GM21526 (cell line): Measurements from ENCODE around the gene CELA2B.
"Not testable (repeated sequence)": the region's sequence is repeated elsewhere in the genome, so short reads cannot be mapped to it uniquely, and the experiment has no call there.

Experiments
- ATAC-seq: cut with Tn5 transposase; IDR thresholded peaks from one replicate; pipeline ENCODE4 v1.9.1; 2021; ENCODE audit warnings: moderate library complexity; ENCODE audit not compliant: unreplicated experiment, low FRiP score

The CELA2B gene

GRCh38 chr1:15475752-15476314 lies at the start of gene CELA2B:
CELA2B (plus strand) TSS chr1:15476104; CDS start chr1:15476126, 22 bp downstream.
- ATAC-seq: no peak

- no peak for ATAC-seq
These were observed 49.2 kb upstream of the CELA2B start for GRCh38 chr1:15426492-15427279.

GRCh38 chr1:15427280-15427666 lies 48.6 kb upstream of the CELA2B start:
- no peak for ATAC-seq

GRCh38 chr1:15428252-15428651 lies 47.7 kb upstream of the CELA2B start:
- not testable (repeated sequence) for ATAC-seq

DNA sequence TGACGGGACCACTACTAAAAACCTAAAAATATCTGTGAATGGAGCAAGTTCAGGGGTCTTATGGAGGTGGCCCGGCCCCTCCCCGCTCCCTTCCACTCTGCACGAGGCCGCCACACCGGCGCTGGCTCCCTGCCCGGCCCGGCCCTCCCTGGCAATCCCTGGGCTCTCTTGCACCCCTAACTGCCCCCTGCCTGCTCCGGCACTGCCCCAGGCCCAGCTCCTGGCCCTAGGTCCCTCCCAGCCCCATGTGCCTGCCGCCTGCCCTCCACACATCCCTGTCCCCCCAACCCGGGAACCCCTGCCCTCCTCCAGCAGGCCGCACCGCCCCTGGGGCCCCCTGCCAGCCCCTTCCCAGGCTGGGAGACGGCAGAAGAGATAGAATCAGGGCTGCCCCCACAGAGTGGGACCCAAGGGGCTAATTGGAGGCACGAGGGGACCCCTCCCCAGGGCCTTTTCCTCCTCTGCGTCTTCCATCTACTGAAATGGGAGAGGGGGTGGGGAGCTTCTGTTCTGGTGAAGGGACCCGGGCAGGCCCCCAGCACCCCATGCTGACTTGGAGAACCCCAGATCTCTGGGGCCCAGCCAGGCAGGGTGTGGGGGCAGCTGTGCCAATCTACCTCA lies 47.0 kb upstream of the CELA2B start:
- no peak for ATAC-seq

- ATAC-seq: no peak
These were observed 46.2 kb upstream of the CELA2B start for GRCh38 chr1:15429701-15430149.

DNA sequence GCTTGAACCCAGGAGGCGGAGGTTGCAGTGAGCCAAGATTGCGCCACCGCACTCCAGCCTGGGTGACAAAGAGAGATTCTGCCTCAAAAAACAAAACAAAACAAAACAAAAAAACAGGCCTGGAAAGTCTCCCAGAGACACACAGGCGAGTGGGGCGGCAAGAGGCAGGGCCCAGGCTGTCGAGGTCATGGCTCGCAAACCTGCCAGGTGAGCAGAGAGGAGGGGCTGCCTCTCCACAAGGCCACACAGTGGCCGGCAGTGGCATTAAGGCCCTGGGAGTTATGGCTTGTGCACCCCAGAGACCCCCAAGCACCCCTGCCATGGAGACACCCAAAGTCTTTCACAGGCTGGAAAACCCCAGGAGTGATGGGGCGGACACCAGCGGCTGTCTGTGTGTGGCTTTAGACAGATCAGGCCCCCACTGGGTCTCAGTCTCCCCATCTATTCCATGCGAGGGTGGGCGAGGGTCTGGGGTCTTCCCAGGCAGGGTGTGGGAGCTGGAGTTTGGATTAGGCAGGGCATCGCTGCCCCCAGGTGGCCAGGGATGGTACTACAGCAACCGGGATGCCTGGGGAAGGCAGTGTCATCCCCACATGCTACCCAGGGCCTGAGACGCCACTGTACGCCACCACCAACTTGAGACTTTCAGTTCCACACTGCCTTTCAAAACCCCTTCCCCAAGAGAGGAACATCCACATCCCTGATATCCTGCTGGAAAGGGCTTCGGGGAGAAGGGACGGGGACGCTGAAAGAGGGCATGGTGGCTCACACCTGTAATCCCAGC lies 44.9 kb upstream of the CELA2B start:
- no peak for ATAC-seq

- no peak for ATAC-seq
These were observed 44.3 kb upstream of the CELA2B start for GRCh38 chr1:15431571-15431948.

DNA sequence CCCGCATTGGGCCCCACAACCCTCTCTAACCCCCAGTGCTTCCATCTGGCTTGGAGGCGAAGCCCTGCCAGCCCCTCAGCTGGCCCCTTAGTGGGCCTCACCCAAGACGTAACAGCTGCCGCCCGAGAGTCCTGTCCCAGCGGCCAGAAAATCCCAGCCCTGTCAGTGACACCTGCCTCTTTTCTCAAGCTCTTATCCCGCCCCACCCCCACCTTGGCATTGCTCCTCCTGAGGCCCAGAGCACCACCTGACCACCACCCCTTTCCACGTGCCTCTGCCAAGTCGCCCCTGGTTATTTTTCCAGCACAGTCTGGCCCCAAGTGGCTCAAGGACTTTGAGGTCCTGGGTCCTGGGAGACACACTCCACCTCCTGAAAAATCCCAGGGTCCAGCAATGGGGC lies 43.6 kb upstream of the CELA2B start:
- ATAC-seq: no peak

DNA sequence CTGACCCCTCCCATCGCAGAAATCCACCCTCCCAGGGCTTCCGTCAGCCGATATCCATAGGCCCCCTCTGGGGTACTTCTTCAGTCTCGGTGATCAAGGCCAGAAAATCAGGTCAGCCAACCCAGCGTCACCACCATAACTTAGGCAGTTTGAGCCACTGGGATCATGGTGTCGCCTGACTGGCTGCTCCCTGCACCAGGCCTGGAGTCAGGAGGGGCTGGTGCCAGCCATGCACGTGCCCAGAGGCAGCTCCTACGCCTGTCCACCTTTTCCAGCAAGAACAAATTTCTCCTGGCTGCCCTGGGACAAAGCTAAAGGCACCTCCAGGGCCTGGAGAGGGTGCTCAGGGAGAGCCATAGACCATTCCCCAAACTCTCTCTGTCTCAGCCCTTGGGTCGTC lies 42.4 kb upstream of the CELA2B start:
- ATAC-seq: no peak

- not testable (repeated sequence) for ATAC-seq
These were observed 41.2 kb upstream of the CELA2B start for GRCh38 chr1:15434739-15435138.

DNA sequence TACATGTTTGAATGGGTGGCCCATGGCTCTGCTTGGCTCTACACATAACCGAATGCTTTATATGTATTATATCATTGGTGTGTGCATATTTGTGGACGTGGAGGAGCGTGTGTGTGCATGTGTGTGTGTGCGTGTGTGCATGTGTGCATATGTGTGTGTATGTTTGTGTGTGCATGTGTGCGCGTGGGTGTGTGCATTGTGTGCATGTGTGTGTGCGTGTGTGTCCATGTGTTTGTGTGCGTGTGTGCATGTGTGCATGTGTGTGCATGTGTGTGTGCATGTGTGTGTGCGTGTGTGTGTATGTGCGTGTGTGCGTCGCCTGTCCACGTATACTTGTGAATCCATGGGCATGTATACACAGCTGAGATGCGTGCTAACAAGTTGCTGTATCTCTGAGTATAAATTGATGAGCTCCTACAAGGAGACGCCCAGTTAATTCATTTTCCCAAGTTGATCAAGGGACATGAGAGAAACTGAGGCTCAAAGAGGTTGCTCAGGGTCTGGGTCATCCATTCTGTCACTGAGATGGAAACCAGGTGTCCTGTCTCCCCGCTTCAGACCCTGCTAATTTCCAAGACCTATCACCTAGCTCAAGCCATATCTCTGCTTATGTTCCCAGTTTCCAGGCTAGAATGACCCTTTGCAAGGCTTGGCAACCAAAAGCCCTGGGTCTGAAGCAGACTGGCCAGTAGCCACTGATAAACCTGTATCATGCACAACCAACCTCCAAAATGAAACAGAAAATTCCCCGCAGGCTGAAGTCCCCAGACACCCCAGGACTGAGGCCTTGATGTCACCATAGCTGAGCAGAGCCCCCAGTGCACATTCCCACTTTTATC lies 40.4 kb upstream of the CELA2B start:
- ATAC-seq: no peak

DNA sequence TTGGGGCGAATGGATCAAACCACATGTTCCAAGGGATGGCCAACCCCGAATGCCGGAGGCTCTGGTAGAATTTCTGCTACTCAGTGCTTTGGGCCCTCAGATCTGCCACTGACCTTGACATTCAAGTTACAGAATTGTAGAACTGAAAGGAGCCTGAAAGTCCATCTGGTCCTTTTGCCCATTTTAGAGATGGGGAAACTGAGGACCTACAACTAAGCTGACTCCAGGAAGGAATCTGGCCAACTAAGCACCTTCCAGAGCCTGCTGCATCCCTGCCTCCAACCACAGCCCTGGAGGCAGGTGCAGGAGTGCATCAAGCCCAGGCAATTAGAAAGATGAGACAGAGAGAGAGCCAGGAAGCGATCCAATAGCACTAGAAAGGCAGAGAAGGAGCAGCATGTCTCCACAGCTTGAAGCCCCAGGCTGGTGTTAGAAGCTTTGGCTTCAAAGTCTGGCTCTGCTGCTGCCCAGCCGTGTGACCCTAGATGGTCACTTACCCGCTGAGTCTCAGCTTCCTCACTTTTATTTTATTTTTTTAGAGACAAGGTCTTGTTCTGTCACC lies 38.9 kb upstream of the CELA2B start:
- ATAC-seq: no peak

DNA sequence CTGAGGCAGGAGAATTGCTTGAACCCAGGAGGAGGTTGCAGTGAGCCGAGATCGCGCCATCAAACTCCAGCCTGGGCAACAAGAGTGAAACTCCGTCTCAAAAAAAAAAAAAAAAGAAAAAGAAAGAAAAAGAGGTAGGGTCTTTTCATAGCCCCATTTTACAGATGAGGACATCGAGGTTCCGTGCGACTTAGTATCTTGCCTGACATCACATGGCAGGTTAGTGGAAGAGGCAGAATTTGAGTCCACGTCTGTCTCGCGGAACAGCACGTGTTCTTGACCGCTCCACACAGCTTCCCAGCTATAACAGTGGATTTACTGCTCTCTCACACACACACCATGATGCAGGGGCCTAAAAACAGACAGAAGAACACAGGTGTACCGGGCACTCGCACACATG lies 36.6 kb upstream of the CELA2B start:
- ATAC-seq: no peak

DNA sequence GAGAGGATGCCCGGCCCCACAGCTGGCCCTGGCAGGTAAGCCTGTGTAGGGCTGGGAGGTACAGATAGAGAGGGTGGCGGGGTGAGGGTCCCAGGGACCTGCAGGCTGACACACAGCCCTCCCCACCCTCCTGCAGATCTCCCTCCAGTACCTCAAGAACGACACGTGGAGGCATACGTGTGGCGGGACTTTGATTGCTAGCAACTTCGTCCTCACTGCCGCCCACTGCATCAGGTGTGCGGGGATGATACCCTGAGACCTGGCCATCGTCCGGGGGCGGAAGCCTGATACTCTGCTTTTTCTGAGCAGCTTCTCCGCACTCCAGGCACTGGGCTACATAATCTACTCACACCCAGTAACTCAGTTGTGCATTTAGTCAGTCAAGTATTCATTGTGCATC lies 35.5 kb upstream of the CELA2B start:
- no peak for ATAC-seq

GRCh38 chr1:15441247-15441646 lies 34.7 kb upstream of the CELA2B start:
- no peak for ATAC-seq

- no peak for ATAC-seq
These were observed 33.8 kb upstream of the CELA2B start for GRCh38 chr1:15442119-15442518.

GRCh38 chr1:15442759-15443158 lies 33.1 kb upstream of the CELA2B start:
- no peak for ATAC-seq

DNA sequence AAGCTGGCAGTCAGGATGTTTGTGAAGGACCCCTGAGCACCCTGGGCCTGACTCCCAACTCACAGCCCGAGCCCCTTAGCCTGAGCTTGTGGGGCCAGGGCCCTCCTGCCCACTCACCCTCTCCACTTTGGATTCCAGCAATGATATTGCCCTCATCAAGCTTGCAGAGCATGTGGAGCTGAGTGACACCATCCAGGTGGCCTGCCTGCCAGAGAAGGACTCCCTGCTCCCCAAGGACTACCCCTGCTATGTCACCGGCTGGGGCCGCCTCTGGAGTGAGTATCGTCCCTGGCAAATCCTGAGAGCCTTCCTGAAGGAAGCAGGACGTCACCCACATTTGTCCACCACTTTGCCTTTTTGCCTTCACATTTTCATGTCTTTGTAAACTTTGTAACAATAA lies 32.6 kb upstream of the CELA2B start:
- no peak for ATAC-seq
